NT2/D1 (cell line): ENCODE data around the gene NUDT15.

ENCODE experiments used
- SUZ12 ChIP-seq: IDR thresholded peaks from 2 replicates; pipeline ENCODE4 v1.6.1; 2011; ENCODE audit not compliant: insufficient read length, insufficient read depth; ENCODE audit errors: extremely low read depth
- YY1 ChIP-seq: IDR thresholded peaks from 2 replicates; pipeline ENCODE4 v1.6.1; 2011; ENCODE audit not compliant: insufficient read length, insufficient read depth
- ZNF274 ChIP-seq: IDR thresholded peaks from 2 replicates; pipeline ENCODE4 v1.6.1; 2011; ENCODE audit warnings: mild to moderate bottlenecking, low read depth, low read length

DNA sequence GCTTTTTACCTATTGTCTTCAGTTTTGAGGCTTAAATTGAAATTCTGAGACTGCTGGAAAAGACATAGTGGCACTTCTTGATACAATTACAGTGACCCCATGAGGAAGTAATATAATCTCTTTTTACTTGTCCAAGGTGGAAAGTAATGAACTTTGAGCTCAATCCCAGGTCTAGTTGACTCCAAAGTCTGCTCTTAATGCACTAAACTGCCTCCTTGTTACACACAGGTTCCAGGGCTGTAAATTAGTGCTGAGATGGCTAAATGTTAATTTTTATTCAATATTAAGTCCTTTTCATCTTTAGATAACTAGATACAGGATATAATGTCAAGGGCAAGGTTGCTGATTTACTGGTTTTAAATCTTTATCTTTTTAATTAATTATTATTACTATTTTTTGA is 2.5 kb downstream of the NUDT15 start:
- TF ChIP-seq YY1: no peak
- no peak for TF ChIP-seq ZNF274
- no peak for TF ChIP-seq SUZ12
